ENCODE results near the gene PAFAH2. TPM values are rescaled to one million over a fixed set of nuclear protein-coding genes. Genes with fewer than 3 reads are reported as not detected.

Gene PAFAH2
- polyA plus RNA-seq, 1 of the 3 experiments (the other 2 are of a cell fraction) = 10.8 TPM

DNA sequence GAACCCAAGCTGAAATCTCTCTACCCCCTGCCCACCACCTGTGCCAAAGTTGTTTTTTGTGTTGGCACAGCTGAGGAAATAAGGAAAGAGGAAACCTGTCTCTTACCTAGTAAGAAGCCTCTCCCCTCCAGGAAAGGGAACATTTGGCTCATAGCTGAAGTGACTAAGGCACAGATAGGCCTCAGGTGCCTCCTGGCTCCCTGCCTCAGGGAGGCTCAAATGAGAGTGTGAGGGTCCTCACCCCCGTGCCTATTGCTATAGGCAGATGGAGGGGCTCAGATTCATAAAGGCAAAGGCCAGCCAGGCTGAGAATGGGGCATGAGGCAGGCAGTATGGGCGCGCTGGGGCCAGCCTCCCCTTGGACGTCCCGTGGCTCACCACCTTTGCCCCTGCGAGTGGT is 40.6 kb upstream of the PAFAH2 start:
- WGBS (ENCODE audit: low lambda C conversion rate) = 83% methylated on average over 6 of the region's 6 CpGs
- POLR2A ChIA-PET = no interaction called here
- peaks cover 4% of the 10 kb centered on the region for H3F3A ChIP-seq (replicated peaks; ENCODE audit: insufficient read depth)

GRCh38 chr1:26037904-26038303 is 40.0 kb upstream of the PAFAH2 start:
- CTCF ChIA-PET = interaction anchor here (1.2 to 1.5 kb wide), 3 partner anchors 107 to 357 kb away, joined by 3 read pairs; partner anchors contain the start of gene ZNF593
- H3K9me2 ChIP-seq = no peaks in the 10 kb centered on the region
- TF ChIP-seq ELF1 (IDR thresholded peaks at IDR 0.05) (no peak), EZH2phosphoT487 (IDR thresholded peaks at IDR 0.05; ENCODE audit: borderline replicate concordance, low read depth) (no peak), RFX5 (IDR thresholded peaks at IDR 0.05; ENCODE audit: low read length) (no peak), YY1 (IDR thresholded peaks at IDR 0.05; ENCODE audit: low read depth) (no peak), CHD2 (IDR thresholded peaks at IDR 0.05; ENCODE audit: low read length, partially characterized antibody) (no peak), USF2 (IDR thresholded peaks at IDR 0.05; ENCODE audit: borderline replicate concordance, low read depth, low read length) (no peak), FOXM1 (IDR thresholded peaks at IDR 0.05; ENCODE audit: low read depth) (no peak), FOSL2 (IDR thresholded peaks at IDR 0.05; ENCODE audit: borderline replicate concordance, low read depth) (no peak), RCOR1 (IDR thresholded peaks at IDR 0.05; ENCODE audit: low read length) (no peak), MXI1 (IDR thresholded peaks at IDR 0.05; ENCODE audit: low read depth, low read length) (no peak), MEF2A (IDR thresholded peaks at IDR 0.05; ENCODE audit: borderline replicate concordance, low read depth) (no peak), TEAD4 (IDR thresholded peaks at IDR 0.05; ENCODE audit: borderline replicate concordance, insufficient read depth) (no peak), GABPA (IDR thresholded peaks at IDR 0.05; ENCODE audit: low read depth) (no peak), POLR2AphosphoS5 (IDR thresholded peaks at IDR 0.05; ENCODE audit: low read depth, low read length) (no peak), RAD21 (IDR thresholded peaks at IDR 0.05; ENCODE audit: low read length) (no peak), IRF3 (IDR thresholded peaks at IDR 0.05; ENCODE audit: low read depth, low read length) (no peak), NFIC (IDR thresholded peaks at IDR 0.05; ENCODE audit: borderline replicate concordance) (no peak), NRF1 (IDR thresholded peaks at IDR 0.05; ENCODE audit: low read depth, low read length) (no peak)
- TF ChIP-seq, protein P1, sequence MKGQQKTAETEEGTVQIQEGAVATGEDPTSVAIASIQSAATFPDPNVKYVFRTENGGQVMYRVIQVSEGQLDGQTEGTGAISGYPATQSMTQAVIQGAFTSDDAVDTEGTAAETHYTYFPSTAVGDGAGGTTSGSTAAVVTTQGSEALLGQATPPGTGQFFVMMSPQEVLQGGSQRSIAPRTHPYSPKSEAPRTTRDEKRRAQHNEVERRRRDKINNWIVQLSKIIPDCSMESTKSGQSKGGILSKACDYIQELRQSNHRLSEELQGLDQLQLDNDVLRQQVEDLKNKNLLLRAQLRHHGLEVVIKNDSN (IDR thresholded peaks at IDR 0.05; ENCODE audit: borderline replicate concordance, low read depth) = no peak

More for the DNA sequence above, 40.6 kb upstream of the PAFAH2 start:
- H3K9me3 ChIP-seq = no peaks in the 10 kb centered on the region
- CTCF ChIA-PET = interaction anchor here (1.2 to 1.5 kb wide), 3 partner anchors 107 to 357 kb away, joined by 3 read pairs; partner anchors contain the start of gene ZNF593
- peaks cover 19% of the 10 kb centered on the region; the same call in 1 of the 2 replicates for H3K27me3 ChIP-seq (ENCODE audit: insufficient read depth)
- H2AFZ ChIP-seq (ENCODE audit: low read depth) = no peak overlapping the region
- H3K9ac ChIP-seq = no peak overlapping the region
- H3K4me3 ChIP-seq (ENCODE audit: low read depth in 2 of 2, low read length in 1 of 2) = no peak overlapping the region
- no peaks in the 10 kb centered on the region for H3K36me3 ChIP-seq (replicated peaks in 1 of 2; ENCODE audit: control insufficient read depth in 1 of 2, insufficient read depth in 2 of 2, low read length in 1 of 2)
- H4K20me1 ChIP-seq (ENCODE audit: insufficient read depth) = no peaks in the 10 kb centered on the region
- no peaks in the 10 kb centered on the region for H3K79me2 ChIP-seq (ENCODE audit: insufficient read depth)
- no peaks in the 10 kb centered on the region for H3K9me2 ChIP-seq
- TF ChIP-seq ZBTB33 (IDR thresholded peaks at IDR 0.05; ENCODE audit: borderline replicate concordance, low read depth) (no peak), TEAD4 (IDR thresholded peaks at IDR 0.05; ENCODE audit: borderline replicate concordance, insufficient read depth) (no peak), EZH2phosphoT487 (IDR thresholded peaks at IDR 0.05; ENCODE audit: borderline replicate concordance, low read depth) (no peak), MAX (IDR thresholded peaks at IDR 0.05; ENCODE audit: low read depth) (no peak)
- no peak for DNase-seq
- H3K27ac ChIP-seq (ENCODE audit: low read depth in 2 of 2, low read length in 1 of 2) = no peak overlapping the region
- peaks cover 0 to 12% of the 10 kb centered on the region in 2 experiments; a peak in 1 of 4 replicates for H3K4me1 ChIP-seq (ENCODE audit: control insufficient read depth in 1 of 2, insufficient read depth in 2 of 2, low read depth in 1 of 2, low read length in 1 of 2)
- H3K4me2 ChIP-seq = no peak overlapping the region

More at GRCh38 chr1:26037904-26038303, 40.0 kb upstream of the PAFAH2 start:
- Histone ChIP-seq H3K9ac (no peak overlapping the region), H3K4me1 (ENCODE audit: control insufficient read depth in 1 of 2, insufficient read depth in 2 of 2, low read depth in 1 of 2, low read length in 1 of 2) (peaks cover 0 to 12% of the 10 kb centered on the region in 2 experiments; a peak in 1 of 4 replicates), H3K27me3 (ENCODE audit: insufficient read depth) (peaks cover 18% of the 10 kb centered on the region; the same call in 1 of the 2 replicates), H3K4me2 (no peak overlapping the region), H3K36me3 (replicated peaks in 1 of 2; ENCODE audit: control insufficient read depth in 1 of 2, insufficient read depth in 2 of 2, low read length in 1 of 2) (no peaks in the 10 kb centered on the region), H3K9me3 (no peaks in the 10 kb centered on the region), H3K79me2 (ENCODE audit: insufficient read depth) (no peaks in the 10 kb centered on the region), H2AFZ (ENCODE audit: low read depth) (no peak overlapping the region), H3F3A (replicated peaks; ENCODE audit: insufficient read depth) (peaks cover 4% of the 10 kb centered on the region), H3K4me3 (ENCODE audit: low read depth in 2 of 2, low read length in 1 of 2) (no peak overlapping the region), H4K20me1 (ENCODE audit: insufficient read depth) (no peaks in the 10 kb centered on the region), H3K27ac (ENCODE audit: low read depth in 2 of 2, low read length in 1 of 2) (no peak overlapping the region)
- POLR2A ChIA-PET = no interaction called here
- 82% methylated on average over 5 of the region's 6 CpGs for WGBS (ENCODE audit: low lambda C conversion rate)
- no peak for DNase-seq

All from SK-N-SH (cell line).